Fibroblast of lung (primary cell): ENCODE data around the gene PCGF3.

Source experiments
- EZH2 ChIP-seq: IDR thresholded peaks from 2 replicates; pipeline ENCODE4 v1.5.1; 2012; ENCODE audit warnings: low read length, control low read depth, mild to moderate bottlenecking; ENCODE audit errors: missing control alignments
- TF ChIP-seq, protein P1 (sequence below), 2 donors: IDR thresholded peaks in 1 of 2; conservative IDR thresholded peaks in 1 of 2; 1 replicate in 1 of 2; 2 replicates in 1 of 2; pipeline ENCODE4 v1.5.1; 2011 to 2012; ENCODE audit warnings: low read length in 2 of 2, control low read depth in 1 of 2, inconsistent platforms in 1 of 2, low read depth in 1 of 2, mild to moderate bottlenecking in 1 of 2

DNA sequence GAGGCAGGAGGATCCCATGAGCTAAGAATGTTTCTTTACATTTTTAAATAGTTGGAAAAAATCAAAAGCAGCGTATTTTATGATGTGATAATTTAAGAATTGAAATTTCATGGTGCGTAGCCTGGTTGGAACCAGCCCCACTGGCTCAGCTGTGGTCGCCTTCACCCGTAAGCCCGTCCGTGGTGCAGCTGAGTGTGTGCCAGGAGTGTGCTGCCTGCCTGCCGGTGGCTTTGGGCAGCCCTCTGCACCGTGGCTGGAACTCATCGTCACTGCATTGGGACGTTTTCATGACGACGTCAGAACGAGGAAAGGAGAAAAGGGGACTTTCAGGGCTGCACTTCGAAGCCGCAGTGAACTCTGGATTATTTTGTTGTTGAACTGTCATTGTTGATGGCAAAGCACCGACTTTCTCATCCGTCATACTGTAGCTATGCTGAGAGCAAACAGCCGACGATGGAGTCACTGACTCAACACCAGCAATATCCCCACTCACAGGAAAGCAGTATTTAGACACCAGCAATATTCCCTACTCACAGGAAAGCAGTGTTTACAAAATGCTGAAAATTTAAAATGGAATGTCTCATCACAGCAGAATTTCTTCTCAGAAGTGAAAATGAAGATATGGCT lies 35.1 kb downstream of the PCGF3 start:
- TF ChIP-seq, protein P1, sequence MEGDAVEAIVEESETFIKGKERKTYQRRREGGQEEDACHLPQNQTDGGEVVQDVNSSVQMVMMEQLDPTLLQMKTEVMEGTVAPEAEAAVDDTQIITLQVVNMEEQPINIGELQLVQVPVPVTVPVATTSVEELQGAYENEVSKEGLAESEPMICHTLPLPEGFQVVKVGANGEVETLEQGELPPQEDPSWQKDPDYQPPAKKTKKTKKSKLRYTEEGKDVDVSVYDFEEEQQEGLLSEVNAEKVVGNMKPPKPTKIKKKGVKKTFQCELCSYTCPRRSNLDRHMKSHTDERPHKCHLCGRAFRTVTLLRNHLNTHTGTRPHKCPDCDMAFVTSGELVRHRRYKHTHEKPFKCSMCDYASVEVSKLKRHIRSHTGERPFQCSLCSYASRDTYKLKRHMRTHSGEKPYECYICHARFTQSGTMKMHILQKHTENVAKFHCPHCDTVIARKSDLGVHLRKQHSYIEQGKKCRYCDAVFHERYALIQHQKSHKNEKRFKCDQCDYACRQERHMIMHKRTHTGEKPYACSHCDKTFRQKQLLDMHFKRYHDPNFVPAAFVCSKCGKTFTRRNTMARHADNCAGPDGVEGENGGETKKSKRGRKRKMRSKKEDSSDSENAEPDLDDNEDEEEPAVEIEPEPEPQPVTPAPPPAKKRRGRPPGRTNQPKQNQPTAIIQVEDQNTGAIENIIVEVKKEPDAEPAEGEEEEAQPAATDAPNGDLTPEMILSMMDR (conservative IDR thresholded peaks at IDR 0.05 in 1 of 2, IDR thresholded peaks at IDR 0.05 in 1 of 2; ENCODE audit: low read depth in 1 of 2, low read length in 2 of 2) = no peak
- TF ChIP-seq EZH2 = no peak
